Mesendoderm (in vitro differentiated cells): ENCODE measurements around the gene CIDEC.
A peak's percentile ranks its signal among the peaks of the same experiment; 100 is the strongest.

Source experiments
- DNase-seq: peaks from one replicate; pipeline ENCODE4 v3.0.0; 2013
- H2AK5ac ChIP-seq: 2 replicates; pipeline ENCODE4 v1.6.1; 2013; ENCODE audit warnings: low read length, inconsistent platforms
- H2BK120ac ChIP-seq: 2 replicates; pipeline ENCODE4 v1.6.1; 2013; ENCODE audit warnings: low read depth, mild to moderate bottlenecking, low read length, moderate library complexity, mixed read lengths
- H2BK15ac ChIP-seq: replicated peaks from 2 replicates; pipeline ENCODE4 v1.6.1; 2013; ENCODE audit warnings: low read depth, mild to moderate bottlenecking, moderate library complexity
- H2BK5ac ChIP-seq: 2 replicates; pipeline ENCODE4 v1.6.1; 2013; ENCODE audit warnings: low read length, inconsistent platforms
- H3K18ac ChIP-seq: 2 replicates; pipeline ENCODE4 v1.6.1; 2013; ENCODE audit warnings: mild to moderate bottlenecking, low read length, mixed read lengths
- H3K23ac ChIP-seq: one replicate; pipeline ENCODE4 v1.6.1; 2013; ENCODE audit warnings: low read length
- H3K27ac ChIP-seq: 2 replicates; pipeline ENCODE4 v1.5.1; 2013; ENCODE audit warnings: low read depth, mild to moderate bottlenecking, inconsistent platforms, low read length, moderate library complexity
- H3K27me3 ChIP-seq: 2 replicates; pipeline ENCODE4 v1.6.1; 2013; ENCODE audit warnings: low read length, control low read depth, mild to moderate bottlenecking, inconsistent platforms; ENCODE audit not compliant: insufficient read depth, poor library complexity
- H3K36me3 ChIP-seq: 2 replicates; pipeline ENCODE4 v1.6.1; 2013; ENCODE audit warnings: low read length, inconsistent platforms; ENCODE audit not compliant: control insufficient read depth, insufficient read depth
- H3K4ac ChIP-seq: one replicate; pipeline ENCODE4 v1.6.1; 2013; ENCODE audit warnings: low read depth, mild to moderate bottlenecking, low read length, moderate library complexity
- H3K4me1 ChIP-seq: 2 replicates; pipeline ENCODE4 v1.6.1; 2013; ENCODE audit warnings: low read depth, low read length, inconsistent platforms; ENCODE audit not compliant: control insufficient read depth
- H3K4me2 ChIP-seq: 2 replicates; pipeline ENCODE4 v1.6.1; 2013; ENCODE audit warnings: low read length
- H3K4me3 ChIP-seq: 2 replicates; pipeline ENCODE4 v1.5.1; 2013; ENCODE audit warnings: mild to moderate bottlenecking, low read length
- H3K56ac ChIP-seq: one replicate; pipeline ENCODE4 v1.6.1; 2013; ENCODE audit warnings: low read length
- H3K79me1 ChIP-seq: 2 replicates; pipeline ENCODE4 v1.6.1; 2013; ENCODE audit warnings: low read length, inconsistent platforms
- H3K79me2 ChIP-seq: 2 replicates; pipeline ENCODE4 v1.6.1; 2013; ENCODE audit warnings: mild to moderate bottlenecking, low read length; ENCODE audit not compliant: control insufficient read depth, insufficient read depth
- H3K9ac ChIP-seq: 2 replicates; pipeline ENCODE4 v1.6.1; 2013; ENCODE audit warnings: low read length, inconsistent platforms
- H4K5ac ChIP-seq: one replicate; pipeline ENCODE4 v1.6.1; 2013; ENCODE audit warnings: low read length
- H4K8ac ChIP-seq: one replicate; pipeline ENCODE4 v1.6.1; 2013; ENCODE audit warnings: low read depth, mild to moderate bottlenecking, control low read depth, low read length, moderate library complexity
- WGBS: extraction: QIAGEN DNeasy Blood & Tissue Kit; methylation state at CpG from one replicate; pipeline ENCODE4 v1.1.7; 2013; ENCODE audit warnings: low lambda C conversion rate, missing lambda C conversion rate; ENCODE audit not compliant: insufficient coverage; ENCODE audit errors: extremely low coverage; 5-methylcytosine and 5-hydroxymethylcytosine counted together

CIDEC gene

GRCh38 chr3:9828801-9829755 lies 51.0 kb downstream of the CIDEC start:
- DNase-seq, result no peak
- Histone ChIP-seq H3K56ac (no peak overlapping the region), H3K79me2 (no peaks in the 10 kb centered on the region), H4K5ac (no peak overlapping the region), H2BK120ac (no peak overlapping the region), H3K36me3 (no peaks in the 10 kb centered on the region), H2BK5ac (no peak overlapping the region), H4K8ac (no peak overlapping the region), H2BK15ac (no peak overlapping the region), H3K23ac (no peak overlapping the region), H3K4me1 (no peaks in the 10 kb centered on the region), H3K18ac (no peak overlapping the region), H2AK5ac (no peak overlapping the region), H3K27ac (no peak overlapping the region), H3K4me3 (no peak overlapping the region), H3K79me1 (no peaks in the 10 kb centered on the region), H3K9ac (no peak overlapping the region), H3K27me3 (no peaks in the 10 kb centered on the region), H3K4me2 (no peak overlapping the region), H3K4ac (no peak overlapping the region)
- WGBS, result no CpG with 5 or more reads among the region's 17 CpGs

- no CpG with 5 or more reads among the region's 20 CpGs for WGBS
- DNase-seq, result peak; percentile 79
Measured at GRCh38 chr3:9826815-9827573, 53.1 kb downstream of the CIDEC start.

GRCh38 chr3:9825451-9826040 lies 54.5 kb downstream of the CIDEC start:
- Histone ChIP-seq H3K4me1 (no peaks in the 10 kb centered on the region), H4K5ac (no peak overlapping the region), H3K79me1 (no peaks in the 10 kb centered on the region), H3K18ac (no peak overlapping the region), H3K56ac (no peak overlapping the region), H3K79me2 (no peaks in the 10 kb centered on the region), H2BK120ac (no peak overlapping the region), H3K9ac (no peak overlapping the region), H3K36me3 (no peaks in the 10 kb centered on the region), H3K4ac (no peak overlapping the region), H2BK5ac (no peak overlapping the region), H3K23ac (no peak overlapping the region), H2AK5ac (no peak overlapping the region), H3K4me2 (no peak overlapping the region), H3K27ac (no peak overlapping the region), H3K4me3 (no peak overlapping the region), H4K8ac (no peak overlapping the region), H3K27me3 (no peaks in the 10 kb centered on the region), H2BK15ac (no peak overlapping the region)
- WGBS, result no CpG with 5 or more reads among the region's 14 CpGs
- no peak for DNase-seq

More at GRCh38 chr3:9826815-9827573, 53.1 kb downstream of the CIDEC start:
- Histone ChIP-seq H2BK5ac (no peak overlapping the region), H3K79me1 (no peaks in the 10 kb centered on the region), H2BK120ac (no peak overlapping the region), H3K36me3 (no peaks in the 10 kb centered on the region), H4K8ac (no peak overlapping the region), H3K4me1 (no peaks in the 10 kb centered on the region), H2AK5ac (no peak overlapping the region), H3K4me3 (no peak overlapping the region), H3K18ac (no peak overlapping the region), H4K5ac (no peak overlapping the region), H3K9ac (no peak overlapping the region), H2BK15ac (no peak overlapping the region), H3K79me2 (no peaks in the 10 kb centered on the region), H3K4ac (no peak overlapping the region), H3K4me2 (no peak overlapping the region), H3K56ac (peak overlapping the region; percentile 15), H3K27ac (no peak overlapping the region), H3K23ac (no peak overlapping the region), H3K27me3 (no peaks in the 10 kb centered on the region)

GRCh38 chr3:9820946-9821345 lies 59.1 kb downstream of the CIDEC start:
- DNase-seq, result peak; percentile 76
- no peak overlapping the region for H3K4me3 ChIP-seq
- H3K18ac ChIP-seq, result no peak overlapping the region
- no peak overlapping the region for H3K27ac ChIP-seq
- no peak overlapping the region for H3K4me2 ChIP-seq
- no peak overlapping the region for H3K56ac ChIP-seq
- no peak overlapping the region for H2AK5ac ChIP-seq
- no CpG with 5 or more reads among the region's 2 CpGs for WGBS
- no peak overlapping the region for H3K4ac ChIP-seq
- H3K79me1 ChIP-seq, result no peaks in the 10 kb centered on the region
- no peak overlapping the region for H4K8ac ChIP-seq
- no peak overlapping the region for H4K5ac ChIP-seq
- no peaks in the 10 kb centered on the region for H3K79me2 ChIP-seq
- H3K23ac ChIP-seq, result no peak overlapping the region
- no peak overlapping the region for H3K9ac ChIP-seq
- no peak overlapping the region for H2BK120ac ChIP-seq
- H2BK5ac ChIP-seq, result no peak overlapping the region
- no peaks in the 10 kb centered on the region for H3K27me3 ChIP-seq
- no peaks in the 10 kb centered on the region for H3K4me1 ChIP-seq
- no peak overlapping the region for H2BK15ac ChIP-seq
- H3K36me3 ChIP-seq, result no peaks in the 10 kb centered on the region

GRCh38 chr3:9820543-9820942 lies 59.5 kb downstream of the CIDEC start:
- Histone ChIP-seq H4K8ac (no peak overlapping the region), H3K23ac (no peak overlapping the region), H3K27me3 (no peaks in the 10 kb centered on the region), H3K79me2 (no peaks in the 10 kb centered on the region), H3K36me3 (no peaks in the 10 kb centered on the region), H4K5ac (no peak overlapping the region), H2BK5ac (no peak overlapping the region), H2BK120ac (no peak overlapping the region), H2BK15ac (no peak overlapping the region), H3K4me1 (no peaks in the 10 kb centered on the region), H2AK5ac (no peak overlapping the region), H3K4ac (no peak overlapping the region), H3K56ac (no peak overlapping the region), H3K18ac (no peak overlapping the region), H3K4me2 (no peak overlapping the region), H3K79me1 (no peaks in the 10 kb centered on the region), H3K4me3 (no peak overlapping the region), H3K9ac (no peak overlapping the region), H3K27ac (no peak overlapping the region)
- DNase-seq, result no peak
- WGBS, result no CpG with 5 or more reads among the region's 12 CpGs
